Nephron progenitor cell (in vitro differentiated cells): ENCODE results near the gene ASIC3.

ENCODE experiments used
- DNase-seq: peaks from one replicate; pipeline ENCODE4 v3.0.0; 2021
- H3K27ac Mint-ChIP-seq: 2 replicates; pipeline ENCODE4 v1.8.0; 2021; ENCODE audit warnings: mild to moderate bottlenecking, moderate library complexity, mixed read lengths
- H3K27me3 Mint-ChIP-seq: 2 replicates; pipeline ENCODE4 v1.8.0; 2021; ENCODE audit warnings: mild to moderate bottlenecking, low read depth, mixed read lengths; ENCODE audit not compliant: poor library complexity
- H3K36me3 Mint-ChIP-seq: 2 replicates; pipeline ENCODE4 v1.8.0; 2021; ENCODE audit warnings: low read depth, mixed read lengths
- H3K4me1 Mint-ChIP-seq: 2 replicates; pipeline ENCODE4 v1.8.0; 2021; ENCODE audit warnings: mixed read lengths
- H3K4me3 Mint-ChIP-seq: 2 replicates; pipeline ENCODE4 v1.8.0; 2021; ENCODE audit warnings: mild to moderate bottlenecking, moderate library complexity, mixed read lengths
- H3K9me3 Mint-ChIP-seq: 2 replicates; pipeline ENCODE4 v1.8.0; 2021; ENCODE audit warnings: mild to moderate bottlenecking, moderate library complexity, mixed read lengths
- CTCF ChIP-seq: fragments of 200-600 bp; sonication (generic); IDR thresholded peaks from 2 replicates; pipeline ENCODE4 v1.5.0; 2021; ENCODE audit warnings: antibody characterized with exemption

ASIC3 gene

GRCh38 chr7:151059367-151060112 is 11.2 kb downstream of the ASIC3 start, which contains the start of gene SLC4A2:
SLC4A2 (plus strand) TSS chr7:151059589; CDS start chr7:151061988, 2,399 bp downstream.
- Mint-ChIP-seq H3K27ac (peak within 1 kb of the TSS; percentile 77), H3K27me3 (peaks cover 32% of the 10 kb centered on the region), H3K4me1 (peaks cover 55% of the 10 kb centered on the region), H3K4me3 (peak within 1 kb of the TSS; percentile 92), H3K9me3 (no peaks in the 10 kb centered on the region), H3K36me3 (no peaks in the 10 kb centered on the region)
- peak; percentile 77 for DNase-seq
- peak; percentile 52 for TF ChIP-seq CTCF

GRCh38 chr7:151060113-151060415 is 11.7 kb downstream of the ASIC3 start:
- no peak for DNase-seq
- Mint-ChIP-seq H3K27me3 (peaks cover 31% of the 10 kb centered on the region), H3K27ac (no peak overlapping the region), H3K9me3 (no peaks in the 10 kb centered on the region), H3K4me1 (peaks cover 55% of the 10 kb centered on the region), H3K4me3 (peak overlapping the region; percentile 92), H3K36me3 (no peaks in the 10 kb centered on the region)
- peak; percentile 1 for TF ChIP-seq CTCF

GRCh38 chr7:151060416-151061212 is 12.3 kb downstream of the ASIC3 start:
- Mint-ChIP-seq H3K27ac (no peak overlapping the region), H3K36me3 (peaks cover 4% of the 10 kb centered on the region), H3K4me1 (peaks cover 55% of the 10 kb centered on the region), H3K27me3 (peaks cover 30% of the 10 kb centered on the region), H3K9me3 (no peaks in the 10 kb centered on the region), H3K4me3 (peak overlapping the region; percentile 92)
- no peak for TF ChIP-seq CTCF
- no peak for DNase-seq

GRCh38 chr7:151061213-151062110 is 13.1 kb downstream of the ASIC3 start:
- Mint-ChIP-seq H3K4me3 (peak overlapping the region; percentile 92), H3K36me3 (peaks cover 4% of the 10 kb centered on the region), H3K4me1 (peaks cover 50% of the 10 kb centered on the region), H3K9me3 (no peaks in the 10 kb centered on the region), H3K27ac (no peak overlapping the region), H3K27me3 (peaks cover 24% of the 10 kb centered on the region)
- DNase-seq: no peak
- no peak for TF ChIP-seq CTCF

- Mint-ChIP-seq H3K4me3 (peak overlapping the region; percentile 92), H3K36me3 (peaks cover 4% of the 10 kb centered on the region), H3K9me3 (no peaks in the 10 kb centered on the region), H3K4me1 (peaks cover 44% of the 10 kb centered on the region), H3K27me3 (peaks cover 18% of the 10 kb centered on the region), H3K27ac (no peak overlapping the region)
- TF ChIP-seq CTCF: no peak
- DNase-seq: no peak
Observed at GRCh38 chr7:151062111-151062398, 13.7 kb downstream of the ASIC3 start.
